Mesenteric fat pad (tissue), 1 donor: ENCODE measurements around the gene CMIP. TPM values are rescaled to one million over a fixed set of nuclear protein-coding genes. Genes with fewer than 3 reads are reported as not detected.

Experiments
- DNase-seq: peaks from one replicate; pipeline ENCODE4 v3.0.0-alpha.2; 2020; ENCODE audit warnings: low spot score
- total RNA-seq: library from RNA; stranded (reverse); fragmentation: NEBNext Ultra II Directional; extraction: Animal tissue kit (Norgen Biotek cat#: 25700); gene quantifications from one replicate; pipeline ENCODE4 v1.2.1, GENCODE V29; 2021
- donor health status: DM: yes; HTN: yes; CAD: no.

The CMIP gene
- total RNA-seq, 1 donor from 2014 or later, result 68.4 TPM

DNA sequence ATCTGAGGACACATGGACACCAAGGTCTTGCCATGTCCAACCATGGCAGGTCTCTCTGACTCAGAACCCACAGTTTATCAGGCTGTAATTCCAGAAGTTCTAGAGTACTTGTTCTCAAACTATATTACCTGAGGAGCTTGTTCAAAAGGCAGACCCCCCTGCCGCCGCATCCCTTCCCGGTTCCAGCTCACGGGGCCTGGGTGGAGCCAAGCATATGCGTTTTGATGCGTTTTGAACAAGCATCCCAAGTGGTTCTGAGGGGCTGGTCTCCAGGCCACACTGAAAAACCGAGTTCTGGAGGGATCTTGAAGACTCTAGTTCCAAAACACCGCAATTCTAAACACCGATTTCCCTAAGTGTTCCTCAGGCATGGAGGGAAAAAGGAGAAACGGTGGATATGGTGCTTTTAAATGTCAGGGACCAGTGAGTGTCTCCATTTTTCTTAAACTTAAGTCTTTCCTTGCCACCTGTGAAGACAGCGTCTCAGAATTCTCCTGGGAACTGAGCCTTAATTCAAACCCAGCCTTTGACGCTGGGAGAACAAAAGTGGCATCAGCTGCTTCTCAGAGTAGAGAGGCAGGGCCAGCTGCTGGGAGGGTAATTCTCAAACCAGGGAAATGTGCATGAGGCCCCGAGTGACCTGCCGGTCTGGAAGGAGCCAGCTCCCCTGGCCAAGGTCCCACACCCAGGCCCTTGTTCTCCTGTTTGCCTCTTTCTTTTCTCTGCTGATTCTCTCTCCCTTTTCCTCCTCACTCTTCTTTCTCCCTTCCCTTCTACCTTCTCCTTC lies 250.1 kb downstream of the CMIP start:
- no peak for DNase-seq

DNA sequence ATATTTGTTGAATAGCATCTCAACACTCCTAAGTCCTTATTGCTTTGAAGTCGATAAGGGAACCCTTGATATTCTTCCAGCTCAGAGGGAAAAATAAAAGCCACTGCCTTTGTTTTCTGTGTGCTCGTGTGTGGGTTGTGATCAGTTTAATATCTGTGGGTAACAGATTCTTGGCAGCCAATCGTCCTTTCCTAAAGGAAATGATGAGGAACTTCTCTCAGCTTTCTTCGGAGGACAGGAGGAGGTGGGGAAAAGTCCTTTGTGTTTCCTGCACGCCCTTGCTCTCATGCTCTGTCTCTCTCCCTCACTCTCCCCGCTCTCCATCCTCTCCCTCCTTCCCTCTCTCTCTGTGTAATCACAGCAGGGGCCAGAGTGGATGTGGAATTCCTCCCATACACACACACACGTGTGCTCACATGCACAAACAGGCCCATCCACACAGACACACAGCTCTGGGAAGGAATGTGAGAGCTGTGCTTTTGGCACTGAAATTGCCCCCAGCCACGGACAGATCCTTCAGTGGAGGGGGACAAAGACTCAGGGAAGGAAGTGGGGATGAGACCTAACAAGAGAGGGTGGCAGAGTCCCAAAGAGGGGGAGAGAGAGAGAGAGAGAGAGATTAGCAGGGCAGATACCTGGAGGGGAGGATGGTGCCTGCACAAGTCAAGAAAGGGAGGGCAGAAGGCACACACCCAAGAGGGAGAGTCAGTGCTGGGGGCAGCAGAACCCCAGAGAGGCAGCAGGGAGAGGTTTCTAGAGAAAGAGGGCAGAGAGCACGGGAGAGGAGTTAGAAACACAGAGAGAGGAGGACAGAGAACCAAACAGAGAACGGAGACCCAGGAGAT lies 250.9 kb downstream of the CMIP start:
- no peak for DNase-seq

DNA sequence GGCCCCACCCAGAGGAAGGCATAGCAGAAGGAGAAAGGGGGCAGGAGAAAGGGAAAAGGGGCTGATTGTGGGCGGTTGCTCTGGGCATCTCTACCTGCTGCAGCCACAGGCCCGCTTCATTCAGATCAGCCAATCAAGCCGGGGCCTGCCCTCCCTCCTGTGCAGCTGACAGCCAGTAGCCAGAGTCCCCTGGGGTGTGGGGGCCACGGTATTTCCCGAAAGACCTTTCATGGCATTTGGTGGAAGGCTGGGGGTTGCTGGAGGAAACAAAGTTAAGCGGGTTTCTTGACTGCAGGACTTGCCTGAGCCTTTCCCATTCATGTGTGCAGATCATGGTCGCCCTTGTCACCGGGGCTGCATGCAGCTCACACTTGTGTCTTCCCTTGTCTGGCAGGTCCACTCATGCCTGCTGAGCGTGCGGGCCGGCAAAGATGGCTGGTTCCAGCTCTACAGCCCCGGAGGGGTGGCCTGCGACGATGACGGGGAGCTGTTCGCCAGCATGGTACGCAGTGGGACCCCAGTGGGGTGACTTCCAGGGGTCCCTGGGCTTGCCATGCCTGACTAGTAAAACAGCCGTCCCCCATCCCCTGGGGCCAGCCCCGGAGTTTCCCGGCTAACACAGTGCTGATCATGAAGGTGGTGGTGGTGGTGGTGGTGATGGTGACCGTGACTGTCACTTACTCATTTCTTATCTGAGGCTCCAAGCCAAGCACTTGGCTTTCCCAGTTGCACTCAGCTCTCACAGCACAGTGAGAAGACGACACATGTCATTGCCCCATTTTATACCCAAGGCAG lies 251.8 kb downstream of the CMIP start:
- DNase-seq, result no peak

DNA sequence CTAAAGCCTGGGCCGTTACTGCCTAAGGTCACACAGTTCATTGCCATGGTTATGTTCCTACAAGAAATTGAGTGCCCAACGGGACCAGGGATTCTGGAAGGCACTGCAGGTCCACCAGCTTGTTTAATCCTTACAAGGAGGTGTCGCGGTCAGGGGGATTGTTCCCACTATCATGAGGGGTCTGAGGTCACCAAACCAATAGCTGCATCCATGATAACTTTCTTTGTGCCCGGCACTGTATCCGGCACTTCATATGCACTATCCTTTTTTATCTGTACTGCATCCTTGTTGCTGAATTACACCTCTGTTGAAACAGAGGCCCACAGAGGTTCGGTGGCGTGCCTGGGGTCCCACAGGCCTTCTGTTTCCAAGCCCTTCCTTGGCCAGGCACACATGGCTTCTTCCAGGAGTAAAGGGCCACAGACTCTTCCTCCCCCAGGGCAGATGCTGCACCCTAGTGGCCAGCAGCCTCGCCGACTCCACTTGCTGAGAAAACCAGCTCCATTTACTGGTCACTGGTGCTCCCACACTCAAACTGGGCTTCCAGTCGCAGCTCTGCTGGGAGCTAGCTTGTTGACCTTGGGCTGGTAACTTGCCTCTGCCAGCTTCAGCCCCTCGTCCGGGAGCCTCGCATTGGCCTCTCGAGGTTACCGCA lies 252.5 kb downstream of the CMIP start:
- DNase-seq, result no peak

DNA sequence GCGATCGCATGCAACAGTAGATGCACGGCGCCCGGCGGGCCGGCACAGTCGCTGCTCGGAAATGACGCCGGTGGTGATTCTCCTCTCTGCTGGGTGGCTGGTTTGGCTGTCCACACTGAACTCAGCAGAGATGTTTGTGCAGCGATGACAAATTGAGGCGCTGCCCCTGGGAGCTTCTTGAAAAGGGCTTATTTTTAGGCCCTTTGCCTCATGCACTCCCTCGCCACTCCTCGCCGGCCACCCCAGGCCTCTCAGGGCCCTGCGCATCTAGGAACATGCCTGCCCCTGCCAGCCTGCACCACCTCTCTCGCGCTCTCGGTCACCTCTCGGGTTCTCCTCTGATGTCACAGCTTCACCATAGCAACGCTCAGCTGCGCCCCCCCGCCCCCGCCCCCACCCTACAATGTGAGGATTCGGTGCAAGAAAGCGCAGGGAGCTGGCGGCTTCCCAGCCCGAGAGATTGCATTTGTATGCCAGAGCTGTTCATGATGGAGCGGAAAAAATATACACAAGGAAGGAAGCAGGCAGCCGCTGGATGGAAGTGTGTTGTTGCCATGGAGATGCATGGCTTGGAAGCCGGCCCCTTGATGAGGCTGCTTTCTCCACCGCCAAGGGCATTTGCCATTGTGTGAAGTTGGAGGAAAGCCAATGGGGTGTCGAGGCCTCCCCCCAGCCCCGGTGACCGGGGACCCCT lies 253.2 kb downstream of the CMIP start:
- no peak for DNase-seq

DNA sequence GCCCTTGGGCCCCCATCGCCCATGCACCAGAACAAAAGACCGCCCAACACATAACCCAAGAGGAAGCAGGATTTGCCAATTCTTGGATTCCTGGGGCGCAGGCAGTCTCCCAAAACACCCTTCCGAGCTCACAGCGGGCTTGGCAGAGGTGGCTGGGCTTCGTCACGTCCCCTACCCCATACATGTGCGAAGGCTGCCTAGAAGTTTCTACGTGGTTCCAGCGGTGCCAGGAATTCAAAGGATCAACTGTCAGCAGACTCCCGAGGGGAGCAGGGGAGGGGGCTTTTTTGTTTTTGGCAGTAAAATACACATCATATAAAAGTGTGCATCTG lies 253.7 kb downstream of the CMIP start:
- DNase-seq, result no peak

DNA sequence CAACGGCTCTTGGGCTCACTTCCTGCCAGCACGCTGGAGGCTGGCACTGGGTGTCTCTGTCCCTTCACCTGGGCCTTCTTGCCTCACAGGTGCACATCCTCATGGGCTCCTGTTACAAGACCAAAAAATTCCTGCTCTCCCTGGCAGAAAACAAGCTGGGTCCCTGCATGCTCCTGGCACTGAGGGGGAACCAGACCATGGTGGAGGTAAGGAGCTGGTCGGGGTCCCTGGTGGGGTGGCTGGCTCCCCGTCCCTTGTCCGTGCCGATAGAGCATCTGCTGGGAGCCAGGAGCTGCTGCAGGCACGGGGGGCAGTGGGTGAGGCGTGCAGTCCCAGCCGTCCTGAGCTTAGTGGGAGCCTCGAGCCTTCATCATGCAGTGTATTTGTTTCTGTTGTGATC lies 255.0 kb downstream of the CMIP start:
- no peak for DNase-seq

- DNase-seq, result no peak
These were observed 255.6 kb downstream of the CMIP start for GRCh38 chr16:81700071-81700779.

- DNase-seq, result no peak
These were observed 256.2 kb downstream of the CMIP start for GRCh38 chr16:81700780-81701165.

DNA sequence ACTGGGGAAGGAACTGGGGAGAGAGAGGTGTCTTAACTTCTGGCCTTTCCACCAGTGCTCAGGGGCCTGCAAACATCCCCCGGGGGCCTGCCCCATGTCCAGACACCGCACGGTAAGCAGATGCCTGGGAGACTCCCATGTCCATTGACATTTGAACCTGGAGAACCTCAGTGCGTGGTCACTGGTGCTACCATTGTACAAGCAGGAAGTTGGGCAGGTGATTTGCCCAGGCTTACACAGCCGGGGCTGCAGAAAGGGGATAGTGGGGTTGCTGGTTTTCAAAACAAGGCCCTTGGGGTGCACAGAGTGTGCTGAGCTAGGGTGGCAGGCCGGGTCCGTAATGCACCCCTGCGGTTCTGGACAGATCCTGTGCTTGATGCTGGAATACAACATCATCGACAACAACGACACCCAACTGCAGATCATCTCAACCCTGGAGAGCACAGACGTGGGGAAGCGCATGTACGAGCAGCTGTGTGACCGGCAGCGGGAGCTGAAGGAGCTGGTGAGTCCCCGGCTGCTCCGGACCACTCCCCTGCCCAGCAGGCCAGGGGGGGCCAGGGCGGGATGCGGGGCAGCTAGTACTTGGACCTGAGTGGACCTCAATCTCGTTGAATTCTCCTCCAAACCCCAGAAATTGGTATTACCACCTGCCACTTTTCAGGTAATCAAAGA lies 256.8 kb downstream of the CMIP start:
- no peak for DNase-seq

GRCh38 chr16:81702506-81702905 lies 257.9 kb downstream of the CMIP start:
- DNase-seq, result no peak

- DNase-seq, result no peak
These were observed 258.9 kb downstream of the CMIP start for GRCh38 chr16:81703177-81704155.

DNA sequence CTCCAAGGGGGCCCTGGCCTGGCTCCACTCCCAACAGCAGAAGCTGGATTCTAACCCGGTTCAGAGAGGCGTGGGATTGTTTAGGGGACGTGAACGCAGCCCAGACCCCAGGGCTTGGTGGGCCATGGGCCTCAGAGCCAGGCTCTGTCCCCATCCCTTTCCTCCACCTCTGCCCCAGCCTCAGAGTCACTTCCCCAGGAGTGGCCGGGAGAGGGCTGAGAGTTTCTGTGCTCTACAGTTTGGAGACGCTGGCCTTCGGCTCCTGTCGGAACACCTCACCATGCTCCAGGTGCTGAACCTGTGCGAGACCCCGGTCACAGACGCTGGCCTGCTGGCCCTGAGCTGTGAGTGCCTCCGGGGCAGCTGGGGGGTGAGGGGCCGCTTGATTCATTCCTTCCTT lies 260.7 kb downstream of the CMIP start:
- no peak for DNase-seq

DNA sequence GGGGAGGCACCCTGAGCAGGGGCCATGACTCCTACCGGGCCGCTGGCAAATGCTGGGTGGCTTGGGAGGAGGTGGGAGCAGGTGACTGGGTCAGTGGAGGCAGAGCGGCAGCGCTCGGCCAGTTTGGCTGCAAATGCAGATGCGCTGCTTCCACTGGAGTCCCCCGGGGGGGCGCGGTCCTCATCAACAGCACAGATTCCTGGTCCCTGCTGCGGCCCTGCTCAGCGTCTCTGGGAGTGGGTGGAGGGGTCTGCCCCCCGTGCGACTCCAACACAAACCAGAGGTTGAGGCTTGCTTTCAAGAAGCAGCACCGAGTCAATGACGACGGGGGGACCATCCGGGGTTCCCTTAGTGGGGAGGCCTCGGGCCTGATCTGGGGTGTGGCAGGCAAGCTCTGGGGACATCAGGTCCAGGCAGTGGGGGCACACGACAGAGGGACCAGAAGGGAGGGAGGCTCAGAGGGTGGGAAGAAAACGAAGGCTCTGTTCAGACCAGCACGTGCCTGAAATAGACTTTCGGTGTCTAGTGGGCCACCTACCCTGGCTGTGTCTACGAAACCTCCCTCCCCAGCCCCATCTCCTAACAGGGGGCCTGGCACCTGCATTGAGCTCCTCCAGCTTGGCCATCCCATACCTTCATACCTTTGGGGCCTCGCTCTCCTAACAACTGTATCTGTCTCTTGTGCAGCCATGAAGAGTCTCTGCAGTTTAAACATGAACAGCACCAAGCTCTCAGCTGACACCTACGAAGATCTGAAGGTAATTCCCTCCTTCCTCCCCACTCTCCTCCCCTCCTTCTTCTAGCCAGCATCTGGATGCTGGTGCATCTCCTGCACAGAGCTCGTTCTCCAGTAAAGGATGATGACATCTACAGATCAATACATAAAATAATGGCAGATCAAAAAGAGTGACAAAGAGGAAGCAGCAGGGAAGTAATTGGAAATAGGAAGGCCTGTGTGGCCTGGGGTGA lies 262.0 kb downstream of the CMIP start:
- DNase-seq, result no peak

GRCh38 chr16:81707411-81708265 lies 263.0 kb downstream of the CMIP start:
- DNase-seq, result no peak
